ENCODE data around the gene GABRA6. TPM values are rescaled to one million over a fixed set of nuclear protein-coding genes. Genes with fewer than 3 reads are reported as not detected.

Gene GABRA6
- total RNA-seq, 1 donor from 2014 or later = not detected

GRCh38 chr5:161707382-161707781 is 21.9 kb downstream of the GABRA6 start:
- Mint-ChIP-seq H3K4me1 (no peaks in the 10 kb centered on the region), H3K27ac (no peak overlapping the region), H3K36me3 (ENCODE audit: low read depth) (no peaks in the 10 kb centered on the region), H3K27me3 (no peaks in the 10 kb centered on the region), H3K9me3 (no peaks in the 10 kb centered on the region), H3K4me3 (no peak overlapping the region)
- intact Hi-C loops (cut with micrococcal nuclease) = no loop called here
- DNase-seq = no peak

DNA sequence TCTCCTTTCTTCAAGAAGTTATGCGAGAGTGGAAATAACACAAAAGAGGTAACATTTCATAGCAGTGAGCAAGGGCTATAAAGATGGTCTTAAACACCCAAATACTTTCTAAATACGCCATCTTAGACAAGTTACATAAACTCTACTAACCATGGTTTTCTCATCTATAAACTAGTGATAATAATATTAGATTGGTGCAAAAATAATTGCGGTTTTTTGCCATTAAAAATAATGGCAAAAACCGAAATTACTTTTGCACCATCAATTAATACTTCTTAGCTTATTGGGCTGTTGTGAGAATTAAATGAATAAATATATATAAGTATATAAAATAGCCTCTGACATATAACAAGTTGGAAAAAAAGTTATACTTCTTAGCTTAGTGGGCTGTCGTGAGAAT is 23.7 kb downstream of the GABRA6 start:
- intact Hi-C loops (cut with micrococcal nuclease) = no loop called here
- no peak for DNase-seq
- Mint-ChIP-seq H3K27ac (no peak overlapping the region), H3K36me3 (ENCODE audit: low read depth) (no peaks in the 10 kb centered on the region), H3K4me1 (no peaks in the 10 kb centered on the region), H3K4me3 (no peak overlapping the region), H3K27me3 (no peaks in the 10 kb centered on the region), H3K9me3 (no peaks in the 10 kb centered on the region)

DNA sequence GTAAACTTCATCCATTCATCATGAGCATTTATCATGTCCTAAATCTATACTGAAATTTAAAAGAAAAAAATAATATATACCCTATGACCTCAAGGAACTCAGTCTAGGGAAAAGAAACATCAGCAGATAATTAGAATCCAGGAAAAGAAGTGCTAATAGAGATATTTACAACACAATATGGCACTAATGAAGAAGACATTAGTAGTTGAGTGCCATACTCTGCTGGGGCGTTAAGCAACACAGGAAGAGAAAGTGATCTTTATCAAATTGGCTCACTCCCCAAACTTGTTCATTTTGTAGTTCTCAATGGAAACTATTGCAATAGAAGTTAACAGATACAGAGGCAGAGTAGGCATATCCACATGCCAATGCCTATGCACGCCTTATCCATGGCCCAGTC is 27.5 kb downstream of the GABRA6 start:
- intact Hi-C loops (cut with micrococcal nuclease) = no loop called here
- Mint-ChIP-seq H3K27ac (no peak overlapping the region), H3K27me3 (no peaks in the 10 kb centered on the region), H3K4me3 (no peak overlapping the region), H3K4me1 (no peaks in the 10 kb centered on the region), H3K36me3 (ENCODE audit: low read depth) (no peaks in the 10 kb centered on the region), H3K9me3 (no peaks in the 10 kb centered on the region)
- DNase-seq = no peak

DNA sequence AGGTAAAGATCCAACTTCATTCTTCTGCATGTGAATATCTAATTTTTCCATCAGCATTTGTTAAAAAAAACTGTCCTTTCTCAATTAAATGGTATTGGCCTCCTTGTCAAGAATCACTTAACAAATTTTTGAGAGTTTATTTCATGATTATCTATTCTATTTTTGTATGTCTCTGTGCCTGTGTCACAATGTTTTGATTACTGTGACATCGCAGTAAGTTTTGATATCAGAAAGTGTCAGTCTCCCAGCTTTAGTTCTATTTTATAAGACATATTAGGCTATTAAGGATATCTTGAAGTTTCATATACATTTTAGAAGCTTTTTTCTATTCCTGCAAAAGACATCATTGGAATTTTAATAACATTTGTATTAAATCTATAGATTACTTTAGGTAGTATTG is 33.6 kb downstream of the GABRA6 start:
- intact Hi-C loops (cut with micrococcal nuclease) = no loop called here
- DNase-seq = no peak
- Mint-ChIP-seq H3K27ac (no peak overlapping the region), H3K27me3 (no peaks in the 10 kb centered on the region), H3K4me1 (no peaks in the 10 kb centered on the region), H3K9me3 (no peaks in the 10 kb centered on the region), H3K4me3 (no peak overlapping the region), H3K36me3 (ENCODE audit: low read depth) (no peaks in the 10 kb centered on the region)

- no peaks in the 10 kb centered on the region for H3K9me3 Mint-ChIP-seq
- H3K27ac Mint-ChIP-seq = no peak overlapping the region
- no peaks in the 10 kb centered on the region for H3K36me3 Mint-ChIP-seq (ENCODE audit: low read depth)
- H3K27me3 Mint-ChIP-seq = no peaks in the 10 kb centered on the region
- H3K4me1 Mint-ChIP-seq = no peaks in the 10 kb centered on the region
- no peak overlapping the region for H3K4me3 Mint-ChIP-seq
- no peak for DNase-seq
- intact Hi-C loops (cut with micrococcal nuclease) = no loop called here
Measured at GRCh38 chr5:161720460-161720859, 34.9 kb downstream of the GABRA6 start.

- H3K4me1 Mint-ChIP-seq = no peaks in the 10 kb centered on the region
- intact Hi-C loops (cut with micrococcal nuclease) = no loop called here
- no peaks in the 10 kb centered on the region for H3K36me3 Mint-ChIP-seq (ENCODE audit: low read depth)
- DNase-seq = no peak
- no peaks in the 10 kb centered on the region for H3K27me3 Mint-ChIP-seq
- no peaks in the 10 kb centered on the region for H3K9me3 Mint-ChIP-seq
- no peak overlapping the region for H3K27ac Mint-ChIP-seq
- H3K4me3 Mint-ChIP-seq = no peak overlapping the region
Measured at GRCh38 chr5:161734741-161735140, 49.2 kb downstream of the GABRA6 start.

- H3K27me3 Mint-ChIP-seq = no peaks in the 10 kb centered on the region
- no peaks in the 10 kb centered on the region for H3K4me1 Mint-ChIP-seq
- H3K27ac Mint-ChIP-seq = no peak overlapping the region
- H3K9me3 Mint-ChIP-seq = no peaks in the 10 kb centered on the region
- no peak for DNase-seq
- no peak overlapping the region for H3K4me3 Mint-ChIP-seq
- H3K36me3 Mint-ChIP-seq (ENCODE audit: low read depth) = no peaks in the 10 kb centered on the region
- intact Hi-C loops (cut with micrococcal nuclease) = no loop called here
Measured at GRCh38 chr5:161740433-161740832, 54.9 kb downstream of the GABRA6 start.

- H3K4me3 Mint-ChIP-seq = no peak overlapping the region
- no peaks in the 10 kb centered on the region for H3K36me3 Mint-ChIP-seq (ENCODE audit: low read depth)
- no peak for DNase-seq
- intact Hi-C loops (cut with micrococcal nuclease) = no loop called here
- no peaks in the 10 kb centered on the region for H3K9me3 Mint-ChIP-seq
- no peaks in the 10 kb centered on the region for H3K4me1 Mint-ChIP-seq
- H3K27me3 Mint-ChIP-seq = no peaks in the 10 kb centered on the region
- H3K27ac Mint-ChIP-seq = no peak overlapping the region
Measured at GRCh38 chr5:161744276-161744675, 58.8 kb downstream of the GABRA6 start.

DNA sequence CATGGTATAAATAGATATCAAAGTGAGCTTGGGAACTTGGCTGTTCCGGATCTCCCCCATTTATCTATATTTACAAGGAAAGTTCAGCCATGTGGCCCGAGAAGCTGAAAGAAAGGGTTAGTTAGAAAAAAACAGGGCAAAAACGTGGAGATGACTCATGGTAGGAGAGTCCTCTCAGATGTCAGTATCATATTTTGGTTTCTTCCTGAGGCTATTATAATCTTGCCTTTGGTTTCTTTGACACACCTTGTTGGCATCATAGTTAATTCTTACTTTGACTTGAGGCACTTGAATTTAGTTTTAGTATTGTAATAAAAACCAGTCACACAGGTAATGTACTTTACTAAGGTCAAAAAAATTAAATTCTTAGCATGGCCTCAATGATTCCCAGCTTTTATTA is 59.9 kb downstream of the GABRA6 start:
- intact Hi-C loops (cut with micrococcal nuclease) = no loop called here
- Mint-ChIP-seq H3K4me1 (no peaks in the 10 kb centered on the region), H3K27me3 (no peaks in the 10 kb centered on the region), H3K27ac (no peak overlapping the region), H3K9me3 (no peaks in the 10 kb centered on the region), H3K4me3 (no peak overlapping the region), H3K36me3 (ENCODE audit: low read depth) (no peaks in the 10 kb centered on the region)
- no peak for DNase-seq

DNA sequence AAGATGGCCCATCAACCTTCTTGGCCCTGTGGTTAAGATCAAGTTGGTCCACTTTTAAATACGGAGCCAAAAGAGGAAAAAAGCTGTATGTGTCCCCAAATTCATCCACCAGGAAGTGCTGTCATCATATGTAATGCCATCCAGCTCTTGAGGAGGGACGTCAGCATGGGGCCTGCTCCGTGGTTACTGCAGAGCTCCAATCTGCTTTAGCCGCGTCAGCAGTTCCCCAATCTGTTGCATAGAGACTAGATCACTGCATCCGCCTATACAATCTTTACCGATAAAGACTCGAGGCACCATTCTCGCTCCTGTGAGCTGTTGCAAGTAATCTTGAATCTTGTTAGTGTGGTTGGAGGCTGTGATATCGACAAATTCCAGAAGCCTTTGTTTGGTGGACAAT is 65.7 kb downstream of the GABRA6 start:
- Mint-ChIP-seq H3K4me3 (no peak overlapping the region), H3K27ac (no peak overlapping the region), H3K9me3 (no peaks in the 10 kb centered on the region), H3K27me3 (no peaks in the 10 kb centered on the region), H3K4me1 (no peaks in the 10 kb centered on the region), H3K36me3 (ENCODE audit: low read depth) (no peaks in the 10 kb centered on the region)
- intact Hi-C loops (cut with micrococcal nuclease) = no loop called here
- DNase-seq = no peak

Other genes with a start within 250 kb of the GABRA6 start
- gene GABRB2, start 139.0 kb upstream of the GABRA6 start, total RNA-seq = not detected in 2 replicates
- gene GABRA1, start 162.4 kb downstream of the GABRA6 start, total RNA-seq = not detected in 2 replicates